Esophagus squamous epithelium (tissue), 5 donors: ENCODE results near the gene OSCP1. TPM values are rescaled to one million over a fixed set of nuclear protein-coding genes. Genes with fewer than 3 reads are reported as not detected.

Experiments
- DNase-seq: peaks from one replicate; lab custom pipeline; 2025; lab: John Stamatoyannopoulos, UW
- H3K27ac ChIP-seq, 4 donors: fragments of 200-600 bp; sonication (generic); one replicate each; pipeline ENCODE4 v1.5.1; 2016 to 2019; ENCODE audit warnings: mild to moderate bottlenecking in 1 of 4
- H3K27me3 ChIP-seq, 4 donors: fragments of 200-600 bp; sonication (generic); 1 replicate in 3 of 4; 2 replicates in 1 of 4; pipeline versions ENCODE4 v1.5.1 to v1.6.0; 2017 to 2021; ENCODE audit warnings: antibody characterized with exemption in 1 of 4
- H3K36me3 ChIP-seq, 3 donors: fragments of 200-600 bp; sonication (generic); one replicate each; pipeline ENCODE4 v1.5.1; 2016 to 2019
- H3K4me1 ChIP-seq, 3 donors: fragments of 200-600 bp; sonication (generic); one replicate each; pipeline ENCODE4 v1.5.1; 2017 to 2019
- H3K4me3 ChIP-seq, 4 donors: fragments of 200-600 bp; sonication (generic); 1 replicate in 3 of 4; 2 replicates in 1 of 4; pipeline ENCODE4 v1.5.1; 2016 to 2019; ENCODE audit warnings: mild to moderate bottlenecking in 2 of 4, moderate library complexity in 1 of 4
- H3K9me3 ChIP-seq, 3 donors: fragments of 200-600 bp; sonication (generic); one replicate each; pipeline ENCODE4 v1.5.1; 2016 to 2019
- POLR2A ChIP-seq, 4 donors: fragments of 450-650 bp; IDR thresholded peaks; one replicate each; pipeline ENCODE4 v1.6.1; 2017; ENCODE audit warnings: antibody characterized with exemption in 4 of 4, mild to moderate bottlenecking in 4 of 4, moderate library complexity in 3 of 4
- WGBS, 2 donors: methylation state at CpG; one replicate each; pipeline ENCODE4 v1.1.5; 2018; 5-methylcytosine and 5-hydroxymethylcytosine counted together
- intact Hi-C: fragments of 100-400 bp; cut with DNase I; formaldehyde crosslinking; loops from one replicate; pipeline ENCODE4 v1.15.0; 2022
- total RNA-seq, 4 donors: library from RNA; depleted of rRNA; stranded (reverse); fragments of >200 nt; gene quantifications; one replicate each; pipeline ENCODE4 v1.1.0, GENCODE V29; 2016
- TF ChIP-seq, protein P1 (sequence below), 6 experiments: fragments of 450-650 bp in 4 of 6; fragments of 200-600 bp in 2 of 6; sonication (generic) in 2 of 6; IDR thresholded peaks; one replicate each; pipeline ENCODE4 v1.5.1; 2016 to 2019; ENCODE audit warnings: antibody characterized with exemption in 6 of 6, mild to moderate bottlenecking in 4 of 6, moderate library complexity in 4 of 6
- donor health status: DM: yes; HTN: yes; CAD: no.

The OSCP1 gene
- total RNA-seq, 4 donors from 2014 or later = 2.4 to 6.8 (median 4.5) TPM

DNA sequence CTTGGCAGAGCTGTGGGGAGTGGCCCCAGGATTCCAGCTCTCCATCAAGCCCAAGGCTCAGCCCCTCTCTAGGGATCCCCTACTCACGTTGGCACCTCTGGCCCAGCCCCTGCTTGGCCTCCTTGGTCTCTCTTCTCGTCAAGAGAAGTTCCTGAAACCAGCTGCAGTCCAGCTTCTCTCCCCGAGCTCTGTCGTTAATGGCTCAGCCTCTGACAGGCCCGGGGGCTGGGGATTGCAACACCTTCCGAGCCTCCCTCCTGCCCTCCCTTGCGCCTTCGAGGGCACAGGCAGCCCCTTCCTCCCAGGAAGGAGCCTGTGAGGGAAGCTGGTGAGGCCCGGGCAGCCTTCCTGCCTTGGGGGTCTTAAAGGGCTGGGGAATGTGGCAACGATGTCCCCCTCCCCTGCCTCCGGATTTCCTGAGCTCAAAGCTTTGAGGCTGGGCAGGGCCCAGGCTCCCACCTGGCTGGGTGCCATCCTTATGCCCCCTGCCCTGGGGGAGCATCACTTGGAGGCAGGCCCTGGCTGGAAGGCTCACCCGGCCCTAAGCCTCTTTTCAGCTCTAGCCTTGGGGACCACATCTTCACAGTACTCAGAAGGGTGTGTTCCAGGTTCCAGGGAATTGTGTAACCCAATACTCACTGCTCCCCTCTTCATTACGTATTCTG is 32.6 kb upstream of the OSCP1 start, which contains the start of gene CSF3R:
Gene CSF3R, minus strand, starts transcription at position 190 of the 665 bp plus-strand sequence. CDS start 3,417 bp downstream, outside the sequence.
- 30 to 75% methylated on average over 1 to 6 of the region's 13 CpGs for WGBS, 2 donors
- H3K4me3 ChIP-seq = peak within 1 kb of the TSS in 2 of 4 donors; percentile 9 to 31
- peak in 1 of 4 donors; percentile 32 for TF ChIP-seq POLR2A (IDR thresholded peaks at IDR 0.05)
- TF ChIP-seq, protein P1, sequence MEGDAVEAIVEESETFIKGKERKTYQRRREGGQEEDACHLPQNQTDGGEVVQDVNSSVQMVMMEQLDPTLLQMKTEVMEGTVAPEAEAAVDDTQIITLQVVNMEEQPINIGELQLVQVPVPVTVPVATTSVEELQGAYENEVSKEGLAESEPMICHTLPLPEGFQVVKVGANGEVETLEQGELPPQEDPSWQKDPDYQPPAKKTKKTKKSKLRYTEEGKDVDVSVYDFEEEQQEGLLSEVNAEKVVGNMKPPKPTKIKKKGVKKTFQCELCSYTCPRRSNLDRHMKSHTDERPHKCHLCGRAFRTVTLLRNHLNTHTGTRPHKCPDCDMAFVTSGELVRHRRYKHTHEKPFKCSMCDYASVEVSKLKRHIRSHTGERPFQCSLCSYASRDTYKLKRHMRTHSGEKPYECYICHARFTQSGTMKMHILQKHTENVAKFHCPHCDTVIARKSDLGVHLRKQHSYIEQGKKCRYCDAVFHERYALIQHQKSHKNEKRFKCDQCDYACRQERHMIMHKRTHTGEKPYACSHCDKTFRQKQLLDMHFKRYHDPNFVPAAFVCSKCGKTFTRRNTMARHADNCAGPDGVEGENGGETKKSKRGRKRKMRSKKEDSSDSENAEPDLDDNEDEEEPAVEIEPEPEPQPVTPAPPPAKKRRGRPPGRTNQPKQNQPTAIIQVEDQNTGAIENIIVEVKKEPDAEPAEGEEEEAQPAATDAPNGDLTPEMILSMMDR (IDR thresholded peaks at IDR 0.05) = no peak
- H3K27me3 ChIP-seq = peaks cover 0 to 21% (median 0%) of the 10 kb centered on the region in 4 donors
- H3K36me3 ChIP-seq = no peaks in the 10 kb centered on the region
- DNase-seq = no peak
- no peaks in the 10 kb centered on the region for H3K9me3 ChIP-seq
- peak within 1 kb of the TSS in 1 of 4 donors; percentile 29 for H3K27ac ChIP-seq
- intact Hi-C loops = no loop called here
- H3K4me1 ChIP-seq = peaks cover 0 to 6% (median 0%) of the 10 kb centered on the region in 3 donors

DNA sequence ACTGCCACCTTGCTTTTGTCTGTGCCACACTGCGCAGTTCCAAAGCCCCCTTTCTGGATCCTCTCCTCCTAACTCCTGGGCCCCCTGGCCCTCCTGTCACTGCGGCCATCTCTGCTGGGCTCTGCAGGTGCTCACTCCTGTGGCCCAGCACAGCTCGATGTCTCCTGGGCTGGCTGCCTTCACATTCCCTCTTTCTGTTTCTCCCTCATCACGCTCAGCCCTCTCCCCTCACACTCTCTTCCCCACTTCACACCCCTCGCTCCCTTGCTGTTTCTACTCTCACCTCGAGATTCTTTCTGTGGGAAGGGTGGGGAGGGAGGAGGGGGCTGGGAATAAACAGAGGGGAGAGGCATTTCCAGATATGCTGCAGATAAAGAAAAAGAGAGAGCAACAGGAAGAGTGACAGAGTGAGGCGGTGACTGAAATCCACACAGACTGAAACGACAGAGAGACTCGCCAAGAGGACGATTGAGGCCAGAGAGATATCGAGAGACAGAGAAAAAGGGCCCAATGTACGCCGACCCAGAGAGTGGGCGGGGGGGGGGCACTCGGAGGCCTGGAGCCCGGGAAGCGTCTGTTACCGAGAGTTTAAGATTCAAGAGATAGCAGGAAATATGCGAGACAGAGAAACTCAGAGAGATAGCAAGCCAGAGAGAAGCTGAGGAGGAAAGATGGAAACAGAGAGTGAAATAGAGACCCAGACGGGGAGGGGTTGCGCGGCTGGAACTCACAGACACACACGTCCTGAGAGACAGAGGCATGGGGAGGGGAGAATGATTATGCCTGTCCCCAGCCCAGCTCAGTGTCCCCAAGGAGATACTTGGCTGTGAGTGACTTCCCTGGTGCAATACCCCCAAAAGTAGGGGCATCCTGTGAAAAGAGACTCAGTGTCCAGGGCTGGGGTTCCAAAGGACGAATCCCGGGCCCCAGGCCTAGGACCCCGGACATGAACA is 31.8 kb upstream of the OSCP1 start:
- 42 to 43% methylated on average over 21 to 25 of the region's 26 CpGs for WGBS, 2 donors
- Histone ChIP-seq H3K9me3 (no peaks in the 10 kb centered on the region), H3K4me1 (peaks cover 0 to 5% (median 0%) of the 10 kb centered on the region in 3 donors), H3K27ac (peak overlapping the region in 1 of 4 donors; percentile 29), H3K27me3 (peaks cover 0 to 21% (median 0%) of the 10 kb centered on the region in 4 donors), H3K36me3 (no peaks in the 10 kb centered on the region), H3K4me3 (peak overlapping the region in 2 of 4 donors; percentile 9 to 31)
- TF ChIP-seq, protein P1 (IDR thresholded peaks at IDR 0.05) = no peak
- TF ChIP-seq POLR2A (IDR thresholded peaks at IDR 0.05) = no peak
- intact Hi-C loops = no loop called here
- DNase-seq = no peak

DNA sequence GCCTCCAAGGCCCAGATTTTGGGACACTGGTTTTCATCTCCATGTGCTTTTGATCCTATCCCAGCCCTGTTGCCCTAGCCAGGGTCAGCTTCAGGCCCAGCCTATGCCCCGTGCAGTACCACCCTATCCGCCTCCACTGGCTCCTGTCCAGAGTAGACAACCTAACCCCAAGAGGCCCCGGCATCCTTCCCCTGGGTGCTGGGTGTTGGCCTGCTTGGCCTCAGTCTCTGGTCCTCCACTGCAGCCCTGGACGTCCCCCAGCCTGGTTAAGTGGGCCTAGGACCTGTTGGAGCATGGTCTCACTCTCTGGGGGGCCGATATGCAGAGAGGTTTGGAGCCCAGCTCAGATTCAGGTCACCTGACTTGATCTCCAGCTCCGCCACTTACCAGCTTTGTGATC is 30.8 kb upstream of the OSCP1 start:
- TF ChIP-seq, protein P1 (IDR thresholded peaks at IDR 0.05) = no peak
- no peak for TF ChIP-seq POLR2A (IDR thresholded peaks at IDR 0.05)
- no peak for DNase-seq
- no peak overlapping the region for H3K27ac ChIP-seq
- H3K36me3 ChIP-seq = no peaks in the 10 kb centered on the region
- H3K9me3 ChIP-seq = no peaks in the 10 kb centered on the region
- H3K4me3 ChIP-seq = no peak overlapping the region
- 76 to 96% methylated on average over 4 to 5 of the region's 6 CpGs for WGBS, 2 donors
- intact Hi-C loops = no loop called here
- H3K4me1 ChIP-seq = no peaks in the 10 kb centered on the region
- H3K27me3 ChIP-seq = peaks cover 0 to 21% (median 0%) of the 10 kb centered on the region in 4 donors

DNA sequence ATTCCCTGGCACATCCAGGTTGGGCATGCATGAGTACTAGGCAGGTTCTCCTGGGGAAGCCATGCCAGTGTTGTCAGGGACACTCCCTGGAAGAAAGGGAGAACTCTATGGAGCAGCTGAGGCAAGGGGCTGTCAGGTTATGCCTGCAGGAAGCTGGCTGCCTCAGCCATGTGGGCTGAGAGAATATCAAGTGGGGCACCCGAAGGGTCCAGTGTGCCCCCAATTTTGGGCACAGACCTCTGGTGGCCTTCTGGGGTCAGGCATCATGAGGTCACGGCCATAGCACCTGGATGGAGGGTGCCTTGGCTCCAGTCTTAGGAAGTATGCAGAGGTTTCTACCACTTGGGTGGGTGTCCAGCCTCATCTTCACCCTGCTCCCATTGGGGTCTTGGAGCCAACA is 29.9 kb upstream of the OSCP1 start:
- Histone ChIP-seq H3K27me3 (peaks cover 0 to 21% (median 0%) of the 10 kb centered on the region in 4 donors), H3K9me3 (no peaks in the 10 kb centered on the region), H3K4me3 (no peak overlapping the region), H3K27ac (no peak overlapping the region), H3K4me1 (peaks cover 0 to 5% (median 0%) of the 10 kb centered on the region in 3 donors), H3K36me3 (no peaks in the 10 kb centered on the region)
- intact Hi-C loops = no loop called here
- no peak for DNase-seq
- 86% methylated on average over 2 of the region's 2 CpGs; no CpG with 5 or more reads in 1 of the 2 donors for WGBS, 2 donors
- TF ChIP-seq, protein P1 (IDR thresholded peaks at IDR 0.05) = no peak
- TF ChIP-seq POLR2A (IDR thresholded peaks at IDR 0.05) = no peak
